Neural cell (in vitro differentiated cells): ENCODE data around the gene ASPM. TPM values are rescaled to one million over a fixed set of nuclear protein-coding genes. Genes with fewer than 3 reads are reported as not detected.

Experiments
- H2AFZ ChIP-seq: fragments of 200-600, 300-800 bp; sonication (generic), shearing (Covaris generic); 2 replicates; pipeline ENCODE4 v1.6.0; 2014; ENCODE audit warnings: low read depth, mild to moderate bottlenecking, antibody characterized with exemption, low read length, moderate library complexity
- H3F3A ChIP-seq: fragments of 200-600 bp; shearing (Covaris generic); 2 replicates; pipeline ENCODE4 v1.6.1; 2016; ENCODE audit warnings: mild to moderate bottlenecking, moderate library complexity, mixed read lengths, antibody characterized with exemption, low read length; ENCODE audit not compliant: insufficient read depth, poor library complexity, severe bottlenecking
- H3K27ac ChIP-seq: fragments of 200-600, 300-800 bp; sonication (generic), shearing (Covaris generic); 2 replicates; pipeline ENCODE4 v1.5.1; 2014; ENCODE audit warnings: mild to moderate bottlenecking, low read length, moderate library complexity
- H3K27me3 ChIP-seq: fragments of 300-800, 200-600 bp; sonication (generic), shearing (Covaris generic); 2 replicates; pipeline ENCODE4 v1.6.0; 2014; ENCODE audit warnings: mild to moderate bottlenecking, low read depth, low read length, moderate library complexity; ENCODE audit not compliant: insufficient read depth
- H3K36me3 ChIP-seq: fragments of 300-800, 200-600 bp; sonication (generic), shearing (Covaris generic); 2 replicates; pipeline ENCODE4 v1.5.1; 2014; ENCODE audit warnings: mild to moderate bottlenecking, antibody characterized with exemption, low read length, moderate library complexity; ENCODE audit not compliant: insufficient read depth
- H3K4me2 ChIP-seq: fragments of 300-800, 200-600 bp; sonication (generic), shearing (Covaris generic); 2 replicates; pipeline ENCODE4 v1.6.0; 2014; ENCODE audit warnings: mild to moderate bottlenecking, low read length
- H3K4me3 ChIP-seq: fragments of 300-800, 200-600 bp; sonication (generic), shearing (Covaris generic); 2 replicates; pipeline ENCODE4 v1.5.1; 2014; ENCODE audit warnings: mild to moderate bottlenecking, low read length, moderate library complexity
- H3K79me2 ChIP-seq: fragments of 200-600 bp; shearing (Covaris generic); replicated peaks from 2 replicates; pipeline ENCODE4 v1.6.0; 2014; ENCODE audit warnings: mild to moderate bottlenecking, low read length, moderate library complexity; ENCODE audit not compliant: insufficient read depth
- H3K9ac ChIP-seq: fragments of 300-800, 200-600 bp; sonication (generic), shearing (Covaris generic); 2 replicates; pipeline ENCODE4 v1.6.1; 2016; ENCODE audit warnings: mild to moderate bottlenecking, low read length, mixed read lengths
- H3K9me2 ChIP-seq: fragments of 200-600 bp; shearing (Covaris generic); 2 replicates; pipeline ENCODE4 v1.6.1; 2016; ENCODE audit warnings: mild to moderate bottlenecking, low read length, mixed read lengths; ENCODE audit not compliant: insufficient read depth
- H3K9me3 ChIP-seq: fragments of 200-600, 300-800 bp; sonication (generic), shearing (Covaris generic); 2 replicates; pipeline ENCODE4 v1.6.1; 2016; ENCODE audit warnings: mild to moderate bottlenecking, mixed run types, low read length, moderate library complexity, mixed read lengths
- H4K20me1 ChIP-seq: fragments of 200-600 bp; shearing (Covaris generic); 2 replicates; pipeline ENCODE4 v1.6.1; 2016; ENCODE audit warnings: mild to moderate bottlenecking, mixed run types; ENCODE audit not compliant: insufficient read depth
- EP300 ChIP-seq: fragments of 450-650 bp; conservative IDR thresholded peaks from 2 replicates; pipeline ENCODE4 v1.6.1; 2014; ENCODE audit warnings: antibody characterized with exemption, mild to moderate bottlenecking, moderate library complexity; ENCODE audit not compliant: poor library complexity, severe bottlenecking
- EZH2 ChIP-seq: fragments of 200-600, 300-800 bp; shearing (Covaris generic), sonication (generic); IDR thresholded peaks from 2 replicates; pipeline ENCODE4 v1.6.1; 2014; ENCODE audit warnings: antibody characterized with exemption, low read length, borderline replicate concordance, mild to moderate bottlenecking; ENCODE audit not compliant: insufficient read depth, poor library complexity, severe bottlenecking
- MXI1 ChIP-seq: fragments of 450-650 bp; conservative IDR thresholded peaks from 2 replicates; pipeline ENCODE4 v1.6.1; 2014; ENCODE audit warnings: antibody characterized with exemption, mild to moderate bottlenecking; ENCODE audit not compliant: poor library complexity, severe bottlenecking
- POLR2AphosphoS5 ChIP-seq: IDR thresholded peaks from 2 replicates; pipeline ENCODE4 v1.6.1; 2012
- RAD21 ChIP-seq: fragments of 450-650 bp; conservative IDR thresholded peaks from 2 replicates; pipeline ENCODE4 v1.6.1; 2014; ENCODE audit warnings: antibody characterized with exemption, mild to moderate bottlenecking, moderate library complexity
- SMC3 ChIP-seq: fragments of 450-650 bp; conservative IDR thresholded peaks from 2 replicates; pipeline ENCODE4 v1.6.1; 2014; ENCODE audit warnings: antibody characterized with exemption, mild to moderate bottlenecking, moderate library complexity; ENCODE audit not compliant: poor library complexity
- TAF1 ChIP-seq: IDR thresholded peaks from 2 replicates; pipeline ENCODE4 v1.6.1; 2012; ENCODE audit warnings: low read depth
- polyA plus RNA-seq: library from polyadenylated mRNA; depleted of rRNA; stranded (reverse); fragments of >200 nt; gene quantifications from 2 replicates; pipeline ENCODE4 v1.2.3, GENCODE V29; 2014
- TF ChIP-seq, protein P1 (sequence below): IDR thresholded peaks from 2 replicates; pipeline ENCODE4 v1.6.1; 2012; ENCODE audit warnings: borderline replicate concordance
- TF ChIP-seq, protein P2 (sequence below): fragments of 450-650 bp; IDR thresholded peaks from 2 replicates; pipeline ENCODE4 v1.5.1; 2014; ENCODE audit warnings: antibody characterized with exemption, mild to moderate bottlenecking, moderate library complexity; ENCODE audit not compliant: poor library complexity, severe bottlenecking

ASPM gene
- polyA plus RNA-seq, 1 donor from 2014 or later, result 0.87 TPM

DNA sequence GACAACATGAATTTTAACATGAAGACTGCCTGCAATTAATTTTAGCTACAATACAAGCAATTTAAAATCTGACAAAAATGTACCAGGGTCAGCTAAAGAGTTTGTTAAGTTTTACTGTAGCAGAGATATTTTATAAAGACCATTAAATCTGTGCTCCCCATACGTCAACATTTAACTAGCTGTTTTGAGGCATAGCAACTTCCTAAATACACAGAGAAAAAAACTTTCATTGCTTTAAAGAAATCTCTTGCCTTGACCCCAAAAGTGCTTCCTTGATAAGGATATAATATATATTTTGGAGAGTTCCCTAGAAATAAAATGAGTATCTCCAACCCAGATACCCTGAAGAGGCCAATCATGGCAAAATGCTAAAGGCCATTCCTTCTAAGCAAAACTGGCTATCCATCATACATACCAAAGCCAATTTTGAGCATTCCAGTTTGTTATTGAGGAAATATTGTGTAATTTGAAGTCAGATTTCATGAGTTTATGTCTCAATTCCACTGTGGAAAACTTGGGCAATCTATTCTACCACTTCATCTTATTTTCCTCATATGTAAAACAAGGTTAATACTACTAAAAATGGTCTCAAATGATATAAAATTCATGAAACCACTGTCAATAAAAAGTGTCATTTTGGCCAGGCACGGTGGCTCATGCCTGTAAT, 19.1 kb downstream of the ASPM start:
- Histone ChIP-seq H3K9me3 (no peaks in the 10 kb centered on the region), H3F3A (no peaks in the 10 kb centered on the region), H3K36me3 (no peaks in the 10 kb centered on the region), H3K27me3 (no peaks in the 10 kb centered on the region), H3K9ac (no peak overlapping the region), H2AFZ (no peak overlapping the region), H3K4me2 (no peak overlapping the region), H3K79me2 (no peaks in the 10 kb centered on the region), H3K27ac (no peak overlapping the region), H3K4me3 (no peak overlapping the region), H4K20me1 (no peaks in the 10 kb centered on the region), H3K9me2 (no peaks in the 10 kb centered on the region)
- TF ChIP-seq, protein P1, sequence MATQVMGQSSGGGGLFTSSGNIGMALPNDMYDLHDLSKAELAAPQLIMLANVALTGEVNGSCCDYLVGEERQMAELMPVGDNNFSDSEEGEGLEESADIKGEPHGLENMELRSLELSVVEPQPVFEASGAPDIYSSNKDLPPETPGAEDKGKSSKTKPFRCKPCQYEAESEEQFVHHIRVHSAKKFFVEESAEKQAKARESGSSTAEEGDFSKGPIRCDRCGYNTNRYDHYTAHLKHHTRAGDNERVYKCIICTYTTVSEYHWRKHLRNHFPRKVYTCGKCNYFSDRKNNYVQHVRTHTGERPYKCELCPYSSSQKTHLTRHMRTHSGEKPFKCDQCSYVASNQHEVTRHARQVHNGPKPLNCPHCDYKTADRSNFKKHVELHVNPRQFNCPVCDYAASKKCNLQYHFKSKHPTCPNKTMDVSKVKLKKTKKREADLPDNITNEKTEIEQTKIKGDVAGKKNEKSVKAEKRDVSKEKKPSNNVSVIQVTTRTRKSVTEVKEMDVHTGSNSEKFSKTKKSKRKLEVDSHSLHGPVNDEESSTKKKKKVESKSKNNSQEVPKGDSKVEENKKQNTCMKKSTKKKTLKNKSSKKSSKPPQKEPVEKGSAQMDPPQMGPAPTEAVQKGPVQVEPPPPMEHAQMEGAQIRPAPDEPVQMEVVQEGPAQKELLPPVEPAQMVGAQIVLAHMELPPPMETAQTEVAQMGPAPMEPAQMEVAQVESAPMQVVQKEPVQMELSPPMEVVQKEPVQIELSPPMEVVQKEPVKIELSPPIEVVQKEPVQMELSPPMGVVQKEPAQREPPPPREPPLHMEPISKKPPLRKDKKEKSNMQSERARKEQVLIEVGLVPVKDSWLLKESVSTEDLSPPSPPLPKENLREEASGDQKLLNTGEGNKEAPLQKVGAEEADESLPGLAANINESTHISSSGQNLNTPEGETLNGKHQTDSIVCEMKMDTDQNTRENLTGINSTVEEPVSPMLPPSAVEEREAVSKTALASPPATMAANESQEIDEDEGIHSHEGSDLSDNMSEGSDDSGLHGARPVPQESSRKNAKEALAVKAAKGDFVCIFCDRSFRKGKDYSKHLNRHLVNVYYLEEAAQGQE, result no peak
- no peak for TF ChIP-seq POLR2AphosphoS5
- no peak for TF ChIP-seq SMC3
- no peak for TF ChIP-seq MXI1
- TF ChIP-seq EZH2, result no peak
- TF ChIP-seq EP300, result no peak
- TF ChIP-seq RAD21, result no peak
- no peak for TF ChIP-seq TAF1
- TF ChIP-seq, protein P2, sequence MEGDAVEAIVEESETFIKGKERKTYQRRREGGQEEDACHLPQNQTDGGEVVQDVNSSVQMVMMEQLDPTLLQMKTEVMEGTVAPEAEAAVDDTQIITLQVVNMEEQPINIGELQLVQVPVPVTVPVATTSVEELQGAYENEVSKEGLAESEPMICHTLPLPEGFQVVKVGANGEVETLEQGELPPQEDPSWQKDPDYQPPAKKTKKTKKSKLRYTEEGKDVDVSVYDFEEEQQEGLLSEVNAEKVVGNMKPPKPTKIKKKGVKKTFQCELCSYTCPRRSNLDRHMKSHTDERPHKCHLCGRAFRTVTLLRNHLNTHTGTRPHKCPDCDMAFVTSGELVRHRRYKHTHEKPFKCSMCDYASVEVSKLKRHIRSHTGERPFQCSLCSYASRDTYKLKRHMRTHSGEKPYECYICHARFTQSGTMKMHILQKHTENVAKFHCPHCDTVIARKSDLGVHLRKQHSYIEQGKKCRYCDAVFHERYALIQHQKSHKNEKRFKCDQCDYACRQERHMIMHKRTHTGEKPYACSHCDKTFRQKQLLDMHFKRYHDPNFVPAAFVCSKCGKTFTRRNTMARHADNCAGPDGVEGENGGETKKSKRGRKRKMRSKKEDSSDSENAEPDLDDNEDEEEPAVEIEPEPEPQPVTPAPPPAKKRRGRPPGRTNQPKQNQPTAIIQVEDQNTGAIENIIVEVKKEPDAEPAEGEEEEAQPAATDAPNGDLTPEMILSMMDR, result no peak

DNA sequence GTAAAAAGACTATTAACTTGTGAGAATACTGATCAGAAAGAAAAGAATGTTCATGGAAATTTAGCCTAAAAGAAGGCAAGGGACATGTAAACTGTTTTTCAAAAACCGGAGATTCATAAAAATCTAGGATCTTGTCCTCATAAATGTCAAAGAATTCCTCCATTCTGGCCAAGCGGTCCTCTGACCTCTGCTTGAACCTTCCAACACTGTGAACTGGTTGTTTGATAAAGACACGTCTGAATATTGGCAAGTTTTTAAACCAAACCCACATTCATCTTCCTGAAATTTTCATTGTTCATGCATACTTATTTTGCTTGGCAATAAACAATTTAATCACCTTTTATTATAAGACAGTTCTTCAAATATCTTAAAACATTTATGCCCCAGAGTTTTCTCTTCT, 19.8 kb downstream of the ASPM start:
- Histone ChIP-seq H3K4me2 (no peak overlapping the region), H3K9me2 (no peaks in the 10 kb centered on the region), H4K20me1 (no peaks in the 10 kb centered on the region), H3K9me3 (no peaks in the 10 kb centered on the region), H3K79me2 (no peaks in the 10 kb centered on the region), H3K9ac (no peak overlapping the region), H3K27me3 (no peaks in the 10 kb centered on the region), H2AFZ (no peak overlapping the region), H3F3A (no peaks in the 10 kb centered on the region), H3K27ac (no peak overlapping the region), H3K36me3 (no peaks in the 10 kb centered on the region), H3K4me3 (no peak overlapping the region)
- TF ChIP-seq TAF1, result no peak
- TF ChIP-seq SMC3, result no peak
- TF ChIP-seq, protein P1, result no peak
- TF ChIP-seq MXI1, result no peak
